Neural progenitor cell (in vitro differentiated cells): ENCODE data around the gene ASB3. TPM values are rescaled to one million over a fixed set of nuclear protein-coding genes. Genes with fewer than 3 reads are reported as not detected.

Experiments used
- DNase-seq: peaks from one replicate; pipeline ENCODE4 v3.0.0-alpha.2; 2016; ENCODE audit warnings: low spot score
- H2AFZ ChIP-seq: fragments of 200-600 bp; sonication (generic); replicated peaks from 2 replicates; pipeline ENCODE4 v1.6.1; 2016; ENCODE audit warnings: antibody characterized with exemption
- H3F3A ChIP-seq: fragments of 200-600 bp; sonication (generic); 2 replicates; pipeline ENCODE4 v1.6.1; 2016; ENCODE audit warnings: antibody characterized with exemption, low read depth
- H3K27ac ChIP-seq: fragments of 200-600 bp; sonication (generic); 2 replicates; pipeline ENCODE4 v1.5.1; 2016; ENCODE audit warnings: mild to moderate bottlenecking
- H3K27me3 ChIP-seq: fragments of 200-600 bp; sonication (generic); 2 replicates; pipeline ENCODE4 v1.6.1; 2016; ENCODE audit warnings: mild to moderate bottlenecking, moderate library complexity
- H3K36me3 ChIP-seq: fragments of 200-600 bp; sonication (generic); 2 replicates; pipeline ENCODE4 v1.5.1; 2016
- H3K4me1 ChIP-seq: fragments of 200-600 bp; sonication (generic); 2 replicates; pipeline ENCODE4 v1.6.1; 2016; ENCODE audit warnings: mixed run types
- H3K4me2 ChIP-seq: fragments of 200-600 bp; sonication (generic); 2 replicates; pipeline ENCODE4 v1.6.1; 2016
- H3K4me3 ChIP-seq: fragments of 200-600 bp; sonication (generic); 2 replicates; pipeline ENCODE4 v1.5.1; 2016
- H3K79me2 ChIP-seq: fragments of 200-600 bp; sonication (generic); 2 replicates; pipeline ENCODE4 v1.6.1; 2016; ENCODE audit warnings: low read depth
- H3K9ac ChIP-seq: fragments of 200-600 bp; sonication (generic); 2 replicates; pipeline ENCODE4 v1.6.1; 2016
- H3K9me3 ChIP-seq: fragments of 200-600 bp; sonication (generic); 2 replicates; pipeline ENCODE4 v1.5.1; 2016; ENCODE audit warnings: low read depth
- H4K20me1 ChIP-seq: fragments of 200-600 bp; sonication (generic); 2 replicates; pipeline ENCODE4 v1.6.1; 2016; ENCODE audit warnings: low read depth
- H3K27ac Mint-ChIP-seq: 3 replicates; pipeline ENCODE4 v1.8.0; 2021; ENCODE audit warnings: mixed read lengths
- H3K27me3 Mint-ChIP-seq: 2 replicates; pipeline ENCODE4 v1.8.0; 2022; ENCODE audit warnings: low read depth, mild to moderate bottlenecking, inconsistent platforms, moderate library complexity, mixed read lengths; ENCODE audit not compliant: insufficient read depth
- H3K36me3 Mint-ChIP-seq: 3 replicates; pipeline ENCODE4 v1.8.0; 2021; ENCODE audit warnings: mixed read lengths
- H3K4me1 Mint-ChIP-seq: 3 replicates; pipeline ENCODE4 v1.8.0; 2021; ENCODE audit warnings: mixed read lengths
- H3K4me3 Mint-ChIP-seq: 3 replicates; pipeline ENCODE4 v1.8.0; 2021; ENCODE audit warnings: mild to moderate bottlenecking, moderate library complexity, mixed read lengths
- H3K9me3 Mint-ChIP-seq: 3 replicates; pipeline ENCODE4 v1.8.0; 2020; ENCODE audit warnings: mixed read lengths
- EZH2 ChIP-seq: fragments of 200-600 bp; sonication (generic); IDR thresholded peaks from 2 replicates; pipeline ENCODE4 v1.6.1; 2017; ENCODE audit warnings: antibody characterized with exemption, mild to moderate bottlenecking, moderate library complexity
- EZH2phosphoT487 ChIP-seq: fragments of 200-600 bp; sonication (generic); IDR thresholded peaks from 2 replicates; pipeline ENCODE4 v1.6.1; 2017; ENCODE audit warnings: antibody characterized with exemption
- total RNA-seq: library from RNA; depleted of rRNA; stranded (reverse); fragments of >200 nt; gene quantifications from 2 replicates; pipeline ENCODE4 v1.2.3, GENCODE V29; 2015; ENCODE audit warnings: low replicate concordance
- TF ChIP-seq, protein P1 (sequence below): fragments of 200-600 bp; sonication (generic); IDR thresholded peaks from 2 replicates; pipeline ENCODE4 v1.5.1; 2017; ENCODE audit warnings: antibody characterized with exemption, mild to moderate bottlenecking

The ASB3 gene
- total RNA-seq, 1 donor from 2014 or later = 71.9 TPM

DNA sequence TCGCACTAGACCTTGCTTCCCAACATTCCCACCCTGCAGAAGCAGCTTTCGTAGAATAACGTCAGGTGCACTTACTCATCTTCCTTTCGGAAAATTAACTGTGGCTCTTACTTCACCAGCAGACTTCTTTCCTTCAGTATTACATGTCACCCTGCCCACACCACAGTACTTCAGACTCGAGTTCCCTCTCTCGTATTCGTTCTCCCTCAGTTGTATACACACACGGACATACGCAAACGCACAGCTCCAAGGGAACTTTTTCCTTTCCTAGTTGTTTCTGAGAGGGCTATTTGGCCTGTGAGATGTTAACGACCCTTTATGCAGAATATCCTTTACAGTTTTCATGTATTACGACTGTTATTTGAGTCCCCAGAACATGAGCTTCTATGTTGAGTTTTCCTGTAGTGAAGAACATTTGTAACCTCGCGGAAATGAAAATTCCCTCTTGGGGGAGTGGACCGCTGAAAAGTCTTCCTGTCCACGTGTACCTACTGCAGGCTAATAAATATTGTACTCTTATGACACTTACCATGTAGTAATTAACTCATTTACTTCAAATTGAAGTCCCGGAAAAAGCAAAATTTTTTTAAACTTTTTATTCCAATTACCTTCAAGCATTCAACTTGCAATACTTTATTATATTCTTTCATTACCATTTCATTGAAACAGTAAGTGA is 999 bp upstream of the ASB3 start:
- Histone ChIP-seq H3K79me2 (peaks cover 96% of the 10 kb centered on the region), H3K9me3 (no peaks in the 10 kb centered on the region), H3K4me2 (peak overlapping the region; percentile 100), H3F3A (peaks cover 13% of the 10 kb centered on the region), H2AFZ (no peak overlapping the region), H3K4me1 (peaks cover 21% of the 10 kb centered on the region), H3K36me3 (no peaks in the 10 kb centered on the region), H3K27ac (peak overlapping the region; percentile 18), H4K20me1 (peaks cover 37% of the 10 kb centered on the region), H3K4me3 (peak overlapping the region; percentile 75), H3K9ac (peak overlapping the region; percentile 86), H3K27me3 (no peaks in the 10 kb centered on the region)
- H3K9me3 Mint-ChIP-seq = no peaks in the 10 kb centered on the region
- TF ChIP-seq, protein P1, sequence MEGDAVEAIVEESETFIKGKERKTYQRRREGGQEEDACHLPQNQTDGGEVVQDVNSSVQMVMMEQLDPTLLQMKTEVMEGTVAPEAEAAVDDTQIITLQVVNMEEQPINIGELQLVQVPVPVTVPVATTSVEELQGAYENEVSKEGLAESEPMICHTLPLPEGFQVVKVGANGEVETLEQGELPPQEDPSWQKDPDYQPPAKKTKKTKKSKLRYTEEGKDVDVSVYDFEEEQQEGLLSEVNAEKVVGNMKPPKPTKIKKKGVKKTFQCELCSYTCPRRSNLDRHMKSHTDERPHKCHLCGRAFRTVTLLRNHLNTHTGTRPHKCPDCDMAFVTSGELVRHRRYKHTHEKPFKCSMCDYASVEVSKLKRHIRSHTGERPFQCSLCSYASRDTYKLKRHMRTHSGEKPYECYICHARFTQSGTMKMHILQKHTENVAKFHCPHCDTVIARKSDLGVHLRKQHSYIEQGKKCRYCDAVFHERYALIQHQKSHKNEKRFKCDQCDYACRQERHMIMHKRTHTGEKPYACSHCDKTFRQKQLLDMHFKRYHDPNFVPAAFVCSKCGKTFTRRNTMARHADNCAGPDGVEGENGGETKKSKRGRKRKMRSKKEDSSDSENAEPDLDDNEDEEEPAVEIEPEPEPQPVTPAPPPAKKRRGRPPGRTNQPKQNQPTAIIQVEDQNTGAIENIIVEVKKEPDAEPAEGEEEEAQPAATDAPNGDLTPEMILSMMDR = no peak
- TF ChIP-seq EZH2phosphoT487 (no peak), EZH2 (no peak)
- DNase-seq = no peak
- peak overlapping the region; percentile 98 for H3K4me3 Mint-ChIP-seq
- H3K27me3 Mint-ChIP-seq = peaks cover 2% of the 10 kb centered on the region
- peak overlapping the region; percentile 87 for H3K27ac Mint-ChIP-seq
- peaks cover 33% of the 10 kb centered on the region for H3K4me1 Mint-ChIP-seq
- H3K36me3 Mint-ChIP-seq = peaks cover 2% of the 10 kb centered on the region

DNA sequence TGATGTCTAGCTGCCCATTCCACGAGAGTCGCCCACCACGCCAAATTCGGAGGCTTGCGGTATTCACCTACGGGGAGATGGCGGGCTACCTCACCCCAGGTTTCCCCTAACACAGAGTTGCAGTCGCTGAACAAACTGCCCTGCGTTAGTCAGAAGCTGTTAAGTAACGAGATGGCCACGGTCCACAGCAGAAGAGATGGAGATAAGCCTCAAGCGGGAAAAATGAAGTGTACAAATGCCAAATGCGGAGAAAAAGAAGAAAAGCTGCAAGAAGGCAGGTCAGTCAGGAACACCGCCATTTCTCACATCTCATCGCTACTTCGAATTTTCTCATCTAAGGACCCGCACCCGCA is 425 bp downstream of the ASB3 start:
- Histone ChIP-seq H2AFZ (peak overlapping the region; percentile 95), H3K4me3 (peak overlapping the region; percentile 75), H3K4me1 (peaks cover 21% of the 10 kb centered on the region), H4K20me1 (peaks cover 39% of the 10 kb centered on the region), H3F3A (peaks cover 13% of the 10 kb centered on the region), H3K4me2 (peak overlapping the region; percentile 100), H3K27ac (peak overlapping the region; percentile 88), H3K9ac (peak overlapping the region; percentile 80), H3K27me3 (no peaks in the 10 kb centered on the region), H3K79me2 (peaks cover 97% of the 10 kb centered on the region), H3K9me3 (no peaks in the 10 kb centered on the region), H3K36me3 (no peaks in the 10 kb centered on the region)
- H3K27me3 Mint-ChIP-seq = peaks cover 2% of the 10 kb centered on the region
- DNase-seq = peak; percentile 48
- H3K27ac Mint-ChIP-seq = peak overlapping the region; percentile 98
- TF ChIP-seq, protein P1 = no peak
- no peak for TF ChIP-seq EZH2
- no peak for TF ChIP-seq EZH2phosphoT487
- no peaks in the 10 kb centered on the region for H3K9me3 Mint-ChIP-seq
- H3K4me1 Mint-ChIP-seq = peaks cover 33% of the 10 kb centered on the region
- peaks cover 6% of the 10 kb centered on the region for H3K36me3 Mint-ChIP-seq
- peak overlapping the region; percentile 98 for H3K4me3 Mint-ChIP-seq

DNA sequence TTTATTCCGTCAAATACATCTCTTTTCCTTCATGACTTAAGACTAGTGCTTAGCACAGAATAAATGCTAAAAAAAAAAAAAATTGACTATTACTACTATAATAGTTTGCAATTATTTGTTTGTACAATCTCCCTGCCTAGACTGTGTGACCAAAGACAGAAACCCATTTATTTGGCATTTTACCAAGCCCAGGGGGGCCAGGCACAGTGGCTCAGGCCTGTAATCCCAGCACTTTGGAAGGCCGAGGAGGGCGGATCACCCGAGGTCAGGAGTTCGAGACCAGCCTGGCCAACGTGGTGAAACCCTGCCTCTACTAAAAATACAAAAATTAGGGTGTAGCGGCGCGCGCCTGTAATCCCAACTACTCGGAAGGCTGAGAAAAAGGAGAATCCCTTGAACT is 1.4 kb downstream of the ASB3 start:
- Histone ChIP-seq H4K20me1 (peaks cover 39% of the 10 kb centered on the region), H2AFZ (no peak overlapping the region), H3K4me3 (peak overlapping the region; percentile 75), H3K27me3 (no peaks in the 10 kb centered on the region), H3F3A (peaks cover 13% of the 10 kb centered on the region), H3K27ac (no peak overlapping the region), H3K4me1 (peaks cover 21% of the 10 kb centered on the region), H3K4me2 (peak overlapping the region; percentile 100), H3K79me2 (peaks cover 97% of the 10 kb centered on the region), H3K36me3 (no peaks in the 10 kb centered on the region), H3K9me3 (no peaks in the 10 kb centered on the region), H3K9ac (peak overlapping the region; percentile 80)
- peaks cover 2% of the 10 kb centered on the region for H3K27me3 Mint-ChIP-seq
- H3K27ac Mint-ChIP-seq = no peak overlapping the region
- peaks cover 6% of the 10 kb centered on the region for H3K36me3 Mint-ChIP-seq
- peaks cover 33% of the 10 kb centered on the region for H3K4me1 Mint-ChIP-seq
- H3K4me3 Mint-ChIP-seq = peak overlapping the region; percentile 98
- TF ChIP-seq EZH2phosphoT487 (no peak), EZH2 (no peak)
- TF ChIP-seq, protein P1 = no peak
- no peaks in the 10 kb centered on the region for H3K9me3 Mint-ChIP-seq
- DNase-seq = no peak
